ENCODE data around the gene KLHL11. TPM values are rescaled to one million over a fixed set of nuclear protein-coding genes. Genes with fewer than 3 reads are reported as not detected.

The KLHL11 gene
- total RNA-seq, 1 experiment from 2014 or later: 16.8 TPM

- Histone ChIP-seq H3K27me3 (ENCODE audit: insufficient read depth, low read length) (no peaks in the 10 kb centered on the region), H2BK20ac (ENCODE audit: low read depth, low read length, poor library complexity, severe bottlenecking) (no peak overlapping the region), H2BK15ac (ENCODE audit: low read depth, low read length) (no peak overlapping the region), H3K9me3 (ENCODE audit: control insufficient read depth, low read depth, low read length) (no peaks in the 10 kb centered on the region), H2BK12ac (ENCODE audit: insufficient read length, low read depth, low read length) (no peak overlapping the region), H3K18ac (ENCODE audit: insufficient read length, low read depth, low read length) (no peak overlapping the region), H3K4me1 (ENCODE audit: insufficient read depth, low read length) (no peaks in the 10 kb centered on the region), H3K56ac (ENCODE audit: insufficient read length, low read depth, low read length) (no peak overlapping the region), H2AFZ (ENCODE audit: low read length) (no peak overlapping the region), H3K4me2 (ENCODE audit: insufficient read depth, insufficient read length, low read length) (no peak overlapping the region), H3K23ac (ENCODE audit: insufficient read length, low read depth, low read length) (no peak overlapping the region), H3K79me1 (ENCODE audit: insufficient read depth, low read depth, low read length, poor library complexity, severe bottlenecking) (peaks cover 4% of the 10 kb centered on the region), H2BK120ac (ENCODE audit: low read depth, low read length, poor library complexity, severe bottlenecking) (no peak overlapping the region), H4K91ac (ENCODE audit: insufficient read length, low read depth, low read length) (no peak overlapping the region), H3K23me2 (ENCODE audit: insufficient read length, low read depth, low read length, poor library complexity, severe bottlenecking) (no peaks in the 10 kb centered on the region), H3K4ac (ENCODE audit: low read depth, low read length) (no peak overlapping the region), H3K27ac (ENCODE audit: insufficient read length, low read depth, low read length) (no peak overlapping the region), H3T11ph (ENCODE audit: low read length) (no peak overlapping the region), H3K14ac (ENCODE audit: insufficient read depth, low read length) (no peak overlapping the region), H2AK5ac (ENCODE audit: insufficient read length, low read length) (no peak overlapping the region), H3K79me2 (ENCODE audit: insufficient read depth, low read length) (peaks cover 2% of the 10 kb centered on the region; the same call in 1 of the 2 replicates), H4K8ac (replicated peaks; ENCODE audit: insufficient read length, low read depth, low read length) (no peak overlapping the region), H4K5ac (ENCODE audit: insufficient read length, low read depth, low read length) (no peak overlapping the region), H4K20me1 (ENCODE audit: control insufficient read depth, insufficient read depth, insufficient read length) (no peaks in the 10 kb centered on the region), H3K9ac (ENCODE audit: extremely low read depth, insufficient read length, low read length) (no peak overlapping the region), H2BK5ac (ENCODE audit: insufficient read length, low read length) (no peak overlapping the region)
- no peak for TF ChIP-seq CTCF (conservative IDR thresholded peaks at IDR 0.05)
- DNase-seq: no peak
- Mint-ChIP-seq H3K27me3 (ENCODE audit: low read depth) (no peaks in the 10 kb centered on the region), H3K4me1 (no peaks in the 10 kb centered on the region), H3K9me3 (no peaks in the 10 kb centered on the region), H3K4me3 (no peak overlapping the region), H3K36me3 (ENCODE audit: insufficient read depth in 1 of 3, low read depth in 3 of 3) (peaks cover 62 to 85% (median 79%) of the 10 kb centered on the region in 3 experiments; a peak in 6 of 7 replicates), H3K27ac (peak overlapping the region; percentile 44 to 72 (median 57); a peak in 2 of 7 replicates)
- WGBS (ENCODE audit: extremely low coverage, insufficient read length, low lambda C conversion rate): no CpG with 5 or more reads among the region's 3 CpGs
Observed at GRCh38 chr17:41893384-41893783, 28.2 kb upstream of the KLHL11 start.
